Peyer's patch (tissue), 4 donors: ENCODE results near the gene RPL38.

Experiments used
- POLR2A ChIP-seq, 2 donors: fragments of 450-650 bp; IDR thresholded peaks; one replicate each; pipeline ENCODE4 v1.5.1; 2017; ENCODE audit warnings: antibody characterized with exemption in 2 of 2, mild to moderate bottlenecking in 2 of 2, moderate library complexity in 2 of 2
- TF ChIP-seq, protein P1 (sequence below), 6 experiments: fragments of 450-650 bp in 4 of 6; fragments of 200-600 bp in 2 of 6; sonication (generic) in 1 of 6; IDR thresholded peaks; one replicate each; pipeline ENCODE4 v1.5.1; 2017 to 2019; ENCODE audit warnings: antibody characterized with exemption in 6 of 6, mild to moderate bottlenecking in 3 of 6, moderate library complexity in 1 of 6

DNA sequence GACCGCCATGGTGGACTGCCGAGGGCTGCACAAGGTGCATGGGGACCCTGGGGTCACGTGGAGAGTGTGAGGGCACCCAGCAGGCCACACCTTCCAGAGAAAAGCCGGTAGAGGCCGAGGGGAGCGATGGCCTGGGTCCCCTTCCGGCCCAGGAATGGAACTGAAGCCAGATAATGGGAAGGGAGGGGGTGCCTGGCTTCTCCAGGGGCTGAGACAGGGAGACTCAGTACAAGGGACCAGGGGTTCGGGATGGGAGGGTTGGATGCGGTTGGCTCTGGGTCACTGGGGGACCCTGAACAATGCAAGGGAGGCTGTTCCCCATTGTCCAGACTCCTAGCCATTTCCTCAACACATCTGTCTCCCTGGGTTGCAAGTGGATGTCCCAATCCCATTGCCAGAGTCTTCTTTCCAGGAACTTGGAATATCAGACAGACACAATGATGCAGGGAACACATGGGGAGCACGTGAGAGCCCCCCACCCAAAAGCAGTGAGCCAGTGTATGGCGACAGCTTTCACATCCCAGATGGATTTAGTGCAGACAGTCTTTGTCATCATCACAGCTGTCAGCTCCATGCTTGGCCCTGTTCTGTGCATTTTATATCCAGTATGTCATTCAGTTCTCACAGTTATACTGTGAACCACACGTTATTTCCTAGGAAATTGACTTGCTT, 47.0 kb downstream of the RPL38 start:
- TF ChIP-seq, protein P1, sequence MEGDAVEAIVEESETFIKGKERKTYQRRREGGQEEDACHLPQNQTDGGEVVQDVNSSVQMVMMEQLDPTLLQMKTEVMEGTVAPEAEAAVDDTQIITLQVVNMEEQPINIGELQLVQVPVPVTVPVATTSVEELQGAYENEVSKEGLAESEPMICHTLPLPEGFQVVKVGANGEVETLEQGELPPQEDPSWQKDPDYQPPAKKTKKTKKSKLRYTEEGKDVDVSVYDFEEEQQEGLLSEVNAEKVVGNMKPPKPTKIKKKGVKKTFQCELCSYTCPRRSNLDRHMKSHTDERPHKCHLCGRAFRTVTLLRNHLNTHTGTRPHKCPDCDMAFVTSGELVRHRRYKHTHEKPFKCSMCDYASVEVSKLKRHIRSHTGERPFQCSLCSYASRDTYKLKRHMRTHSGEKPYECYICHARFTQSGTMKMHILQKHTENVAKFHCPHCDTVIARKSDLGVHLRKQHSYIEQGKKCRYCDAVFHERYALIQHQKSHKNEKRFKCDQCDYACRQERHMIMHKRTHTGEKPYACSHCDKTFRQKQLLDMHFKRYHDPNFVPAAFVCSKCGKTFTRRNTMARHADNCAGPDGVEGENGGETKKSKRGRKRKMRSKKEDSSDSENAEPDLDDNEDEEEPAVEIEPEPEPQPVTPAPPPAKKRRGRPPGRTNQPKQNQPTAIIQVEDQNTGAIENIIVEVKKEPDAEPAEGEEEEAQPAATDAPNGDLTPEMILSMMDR (IDR thresholded peaks at IDR 0.05) = no peak
- TF ChIP-seq POLR2A (IDR thresholded peaks at IDR 0.05) = no peak
